ENCODE measurements around the gene SMIM12. TPM values are rescaled to one million over a fixed set of nuclear protein-coding genes. Genes with fewer than 3 reads are reported as not detected.

Gene SMIM12
- total RNA-seq, 5 donors from 2014 or later (not counting 1 experiment from before 2014, with no cell fraction given), result 29.8 to 46.7 (median 37.1) TPM

GRCh38 chr1:34864759-34865158 is 5.2 kb upstream of the SMIM12 start:
- Mint-ChIP-seq H3K36me3 (no peaks in the 10 kb centered on the region), H3K27me3 (no peaks in the 10 kb centered on the region), H3K27ac (peak overlapping the region; percentile 76 to 87), H3K4me1 (peaks cover 35 to 59% (median 41%) of the 10 kb centered on the region in 3 donors), H3K4me3 (peak overlapping the region; percentile 70 to 82 (median 73)), H3K9me3 (no peaks in the 10 kb centered on the region)
- CTCF ChIA-PET, result interaction anchor here (1.7 to 4.8 kb wide), 2 partner anchors 12 kb away, joined by 12 to 37 read pairs; no protein-coding TSS in a partner anchor
- DNase-seq (no peak), ATAC-seq (replicated peaks in 1 of 4) (no peak)
- Histone ChIP-seq H3K36me3 (ENCODE audit: control insufficient read depth in 2 of 2, extremely low read depth in 1 of 2, insufficient read depth in 1 of 2, low read length in 1 of 2) (no peaks in the 10 kb centered on the region), H3K4me1 (ENCODE audit: control insufficient read depth in 1 of 2, extremely low read depth in 1 of 2, insufficient read depth in 2 of 2, low read length in 2 of 2) (peaks cover 24 to 48% of the 10 kb centered on the region in 2 experiments), H3K9me3 (no peaks in the 10 kb centered on the region), H3K27me3 (replicated peaks in 1 of 2; ENCODE audit: control insufficient read depth in 2 of 2, extremely low read depth in 1 of 2, insufficient read depth in 2 of 2, low read length in 1 of 2) (no peaks in the 10 kb centered on the region), H3K4me3 (ENCODE audit: control insufficient read depth in 1 of 2, extremely low read depth in 1 of 2, low read length in 1 of 2) (no peak overlapping the region), H3K27ac (ENCODE audit: low read length) (peak overlapping the region; percentile 63)
- POLR2A ChIA-PET, result interaction anchor here in 1 of 2 donors (0.6 kb wide), 1 partner anchor 214 kb away, joined by 3 read pairs; no protein-coding TSS in a partner anchor
- whole genome bisulfite sequencing (ENCODE audit: insufficient coverage), result 98% methylated on average over 5 of the region's 8 CpGs

- H3K36me3 ChIP-seq (ENCODE audit: control insufficient read depth in 2 of 2, extremely low read depth in 1 of 2, insufficient read depth in 1 of 2, low read length in 1 of 2), result no peaks in the 10 kb centered on the region
- peaks cover 28 to 58% of the 10 kb centered on the region in 2 experiments for H3K4me1 ChIP-seq (ENCODE audit: control insufficient read depth in 1 of 2, extremely low read depth in 1 of 2, insufficient read depth in 2 of 2, low read length in 2 of 2)
- H3K27ac Mint-ChIP-seq, result peak overlapping the region; percentile 76 to 87
- H3K4me3 ChIP-seq (ENCODE audit: control insufficient read depth in 1 of 2, extremely low read depth in 1 of 2, low read length in 1 of 2), result peak overlapping the region in 1 of 2 donors; percentile 20
- CTCF ChIA-PET, result interaction anchor here in 1 of 2 donors (4.8 kb wide), 1 partner anchor 11 kb away, joined by 37 read pairs; no protein-coding TSS in a partner anchor
- peak overlapping the region; percentile 63 for H3K27ac ChIP-seq (ENCODE audit: low read length)
- H3K36me3 Mint-ChIP-seq, result no peaks in the 10 kb centered on the region
- no peaks in the 10 kb centered on the region for H3K9me3 Mint-ChIP-seq
- DNase-seq (peak in 1 of 35 experiments; percentile 35), ATAC-seq (replicated peaks in 1 of 4) (no peak)
- H3K27me3 ChIP-seq (replicated peaks in 1 of 2; ENCODE audit: control insufficient read depth in 2 of 2, extremely low read depth in 1 of 2, insufficient read depth in 2 of 2, low read length in 1 of 2), result no peaks in the 10 kb centered on the region
- H3K9me3 ChIP-seq, result no peaks in the 10 kb centered on the region
- H3K4me3 Mint-ChIP-seq, result peak overlapping the region; percentile 7 to 82 (median 18)
- H3K27me3 Mint-ChIP-seq, result no peaks in the 10 kb centered on the region
- peaks cover 44 to 69% (median 50%) of the 10 kb centered on the region in 3 donors for H3K4me1 Mint-ChIP-seq
- POLR2A ChIA-PET, result no interaction called here
These were observed 4.0 kb upstream of the SMIM12 start for GRCh38 chr1:34863501-34863900.

- ATAC-seq (replicated peaks in 1 of 4) (peak; percentile 18 to 44 (median 22)), DNase-seq (peak in 30 of 35 experiments; percentile 11 to 54 (median 24))
- H3K27ac ChIP-seq (ENCODE audit: low read length), result peak overlapping the region; percentile 85
- peaks cover 0 to 18% of the 10 kb centered on the region in 2 donors for H3K36me3 ChIP-seq (ENCODE audit: control insufficient read depth in 2 of 2, extremely low read depth in 1 of 2, insufficient read depth in 1 of 2, low read length in 1 of 2)
- peak overlapping the region; percentile 96 for H3K27ac Mint-ChIP-seq
- WGBS (ENCODE audit: insufficient coverage), result under 1% methylated on average over 15 of the region's 15 CpGs
- ChIA-PET CTCF (interaction anchor here in 1 of 2 donors (0.6 to 1.2 kb wide), 3 partner anchors 10 to 474 kb away, joined by 3 to 5 read pairs (median 3); partner anchors contain the start of gene SFPQ), POLR2A (interaction anchor here in 1 of 2 donors (0.5 kb wide), 1 partner anchor 126 kb away, joined by 3 read pairs; no protein-coding TSS in a partner anchor)
- no peaks in the 10 kb centered on the region for H3K27me3 ChIP-seq (replicated peaks in 1 of 2; ENCODE audit: control insufficient read depth in 2 of 2, extremely low read depth in 1 of 2, insufficient read depth in 2 of 2, low read length in 1 of 2)
- H3K4me3 Mint-ChIP-seq, result peak overlapping the region; percentile 89 to 97 (median 97)
- no peaks in the 10 kb centered on the region for H3K9me3 ChIP-seq
- peaks cover 50 to 69% (median 57%) of the 10 kb centered on the region in 3 donors for H3K4me1 Mint-ChIP-seq
- peaks cover 21 to 42% of the 10 kb centered on the region in 2 experiments for H3K4me1 ChIP-seq (ENCODE audit: control insufficient read depth in 1 of 2, extremely low read depth in 1 of 2, insufficient read depth in 2 of 2, low read length in 2 of 2)
- H3K36me3 Mint-ChIP-seq, result peaks cover 3% of the 10 kb centered on the region
- no peaks in the 10 kb centered on the region for H3K9me3 Mint-ChIP-seq
- H3K4me3 ChIP-seq (ENCODE audit: control insufficient read depth in 1 of 2, extremely low read depth in 1 of 2, low read length in 1 of 2), result peak overlapping the region; percentile 92 to 95
- H3K27me3 Mint-ChIP-seq, result no peaks in the 10 kb centered on the region
These were observed 576 bp downstream of the SMIM12 start for GRCh38 chr1:34858901-34859445.

GRCh38 chr1:34856697-34857096 is 2.9 kb downstream of the SMIM12 start:
- Mint-ChIP-seq H3K4me3 (no peak overlapping the region), H3K4me1 (peaks cover 45 to 60% (median 45%) of the 10 kb centered on the region in 3 donors), H3K27ac (peak overlapping the region in 1 of 2 donors; percentile 28), H3K27me3 (no peaks in the 10 kb centered on the region), H3K9me3 (no peaks in the 10 kb centered on the region), H3K36me3 (peaks cover 6% of the 10 kb centered on the region)
- ATAC-seq (replicated peaks in 1 of 4) (no peak), DNase-seq (no peak)
- peaks cover 0 to 22% of the 10 kb centered on the region in 2 donors for H3K36me3 ChIP-seq (ENCODE audit: control insufficient read depth in 2 of 2, extremely low read depth in 1 of 2, insufficient read depth in 1 of 2, low read length in 1 of 2)
- no peak overlapping the region for H3K27ac ChIP-seq (ENCODE audit: low read length)
- no peak overlapping the region for H3K4me3 ChIP-seq (ENCODE audit: control insufficient read depth in 1 of 2, extremely low read depth in 1 of 2, low read length in 1 of 2)
- ChIA-PET CTCF (no interaction called here), POLR2A (interaction anchor here in 1 of 2 donors (0.6 kb wide), 1 partner anchor 458 kb away, joined by 3 read pairs; no protein-coding TSS in a partner anchor)
- no peaks in the 10 kb centered on the region for H3K9me3 ChIP-seq
- peaks cover 11 to 32% of the 10 kb centered on the region in 2 experiments for H3K4me1 ChIP-seq (ENCODE audit: control insufficient read depth in 1 of 2, extremely low read depth in 1 of 2, insufficient read depth in 2 of 2, low read length in 2 of 2)
- WGBS (ENCODE audit: insufficient coverage), result no CpG with 5 or more reads among the region's 6 CpGs
- no peaks in the 10 kb centered on the region for H3K27me3 ChIP-seq (replicated peaks in 1 of 2; ENCODE audit: control insufficient read depth in 2 of 2, extremely low read depth in 1 of 2, insufficient read depth in 2 of 2, low read length in 1 of 2)

- Histone ChIP-seq H3K27ac (ENCODE audit: low read length) (peak overlapping the region; percentile 4), H3K4me3 (ENCODE audit: control insufficient read depth in 1 of 2, extremely low read depth in 1 of 2, low read length in 1 of 2) (no peak overlapping the region), H3K9me3 (no peaks in the 10 kb centered on the region), H3K36me3 (ENCODE audit: control insufficient read depth in 2 of 2, extremely low read depth in 1 of 2, insufficient read depth in 1 of 2, low read length in 1 of 2) (peaks cover 0 to 43% of the 10 kb centered on the region in 2 donors), H3K4me1 (ENCODE audit: control insufficient read depth in 1 of 2, extremely low read depth in 1 of 2, insufficient read depth in 2 of 2, low read length in 2 of 2) (peaks cover 0 to 8% of the 10 kb centered on the region in 2 experiments), H3K27me3 (replicated peaks in 1 of 2; ENCODE audit: control insufficient read depth in 2 of 2, extremely low read depth in 1 of 2, insufficient read depth in 2 of 2, low read length in 1 of 2) (no peaks in the 10 kb centered on the region)
- DNase-seq (peak; percentile 70 to 95 (median 88)), ATAC-seq (replicated peaks in 1 of 4) (peak; percentile 100)
- 44% methylated on average over 6 of the region's 6 CpGs for WGBS (ENCODE audit: insufficient coverage)
- peaks cover 25 to 36% (median 35%) of the 10 kb centered on the region in 3 donors for H3K4me1 Mint-ChIP-seq
- no peaks in the 10 kb centered on the region for H3K9me3 Mint-ChIP-seq
- H3K36me3 Mint-ChIP-seq, result peaks cover 21% of the 10 kb centered on the region
- H3K27me3 Mint-ChIP-seq, result no peaks in the 10 kb centered on the region
- H3K4me3 Mint-ChIP-seq, result no peak overlapping the region
- peak overlapping the region; percentile 30 to 36 for H3K27ac Mint-ChIP-seq
- CTCF ChIA-PET, result interaction anchor here (0.6 to 2.4 kb wide), 15 partner anchors 8 to 1534 kb away, joined by 3 to 37 read pairs (median 3); partner anchors contain the start of genes TMEM35B (in 2 of the 2) and ZMYM1 (in 1 of the 2)
- POLR2A ChIA-PET, result no interaction called here
These were observed 6.8 kb downstream of the SMIM12 start for GRCh38 chr1:34852677-34853217.

- no peaks in the 10 kb centered on the region for H3K27me3 ChIP-seq (replicated peaks in 1 of 2; ENCODE audit: control insufficient read depth in 2 of 2, extremely low read depth in 1 of 2, insufficient read depth in 2 of 2, low read length in 1 of 2)
- no peak for ATAC-seq (replicated peaks in 1 of 4)
- ChIA-PET POLR2A (no interaction called here), CTCF (interaction anchor here (0.7 to 2.4 kb wide), 5 partner anchors 9 to 1535 kb away, joined by 3 to 6 read pairs (median 4); no protein-coding TSS in a partner anchor)
- 77% methylated on average over 3 of the region's 13 CpGs for WGBS (ENCODE audit: insufficient coverage)
- H3K4me1 ChIP-seq (ENCODE audit: control insufficient read depth in 1 of 2, extremely low read depth in 1 of 2, insufficient read depth in 2 of 2, low read length in 2 of 2), result peaks cover 0 to 4% of the 10 kb centered on the region in 2 experiments
- H3K9me3 Mint-ChIP-seq, result no peaks in the 10 kb centered on the region
- DNase-seq, result no peak
- peaks cover 24% of the 10 kb centered on the region for H3K36me3 Mint-ChIP-seq
- H3K4me1 Mint-ChIP-seq, result peaks cover 19 to 25% (median 24%) of the 10 kb centered on the region in 3 donors
- H3K27ac Mint-ChIP-seq, result no peak overlapping the region
- no peaks in the 10 kb centered on the region for H3K9me3 ChIP-seq
- H3K27ac ChIP-seq (ENCODE audit: low read length), result no peak overlapping the region
- no peak overlapping the region for H3K4me3 ChIP-seq (ENCODE audit: control insufficient read depth in 1 of 2, extremely low read depth in 1 of 2, low read length in 1 of 2)
- H3K4me3 Mint-ChIP-seq, result no peak overlapping the region
- H3K27me3 Mint-ChIP-seq, result no peaks in the 10 kb centered on the region
- H3K36me3 ChIP-seq (ENCODE audit: control insufficient read depth in 2 of 2, extremely low read depth in 1 of 2, insufficient read depth in 1 of 2, low read length in 1 of 2), result peaks cover 0 to 46% of the 10 kb centered on the region in 2 donors
These were observed 8.0 kb downstream of the SMIM12 start for GRCh38 chr1:34851431-34852105.
